HS-5 (cell line): Measurements from ENCODE around the gene TMEM203.
"Not testable (repeated sequence)": the region's sequence is repeated elsewhere in the genome, so short reads cannot be mapped to it uniquely, and the experiment has no call there.

Source experiments
- DNase-seq: peaks from one replicate; pipeline ENCODE4 v3.0.0-alpha.2; 2012; ENCODE audit warnings: low read depth

TMEM203 gene

GRCh38 chr9:137241490-137242268, 36.2 kb upstream of the TMEM203 start:
- DNase-seq = no peak

DNA sequence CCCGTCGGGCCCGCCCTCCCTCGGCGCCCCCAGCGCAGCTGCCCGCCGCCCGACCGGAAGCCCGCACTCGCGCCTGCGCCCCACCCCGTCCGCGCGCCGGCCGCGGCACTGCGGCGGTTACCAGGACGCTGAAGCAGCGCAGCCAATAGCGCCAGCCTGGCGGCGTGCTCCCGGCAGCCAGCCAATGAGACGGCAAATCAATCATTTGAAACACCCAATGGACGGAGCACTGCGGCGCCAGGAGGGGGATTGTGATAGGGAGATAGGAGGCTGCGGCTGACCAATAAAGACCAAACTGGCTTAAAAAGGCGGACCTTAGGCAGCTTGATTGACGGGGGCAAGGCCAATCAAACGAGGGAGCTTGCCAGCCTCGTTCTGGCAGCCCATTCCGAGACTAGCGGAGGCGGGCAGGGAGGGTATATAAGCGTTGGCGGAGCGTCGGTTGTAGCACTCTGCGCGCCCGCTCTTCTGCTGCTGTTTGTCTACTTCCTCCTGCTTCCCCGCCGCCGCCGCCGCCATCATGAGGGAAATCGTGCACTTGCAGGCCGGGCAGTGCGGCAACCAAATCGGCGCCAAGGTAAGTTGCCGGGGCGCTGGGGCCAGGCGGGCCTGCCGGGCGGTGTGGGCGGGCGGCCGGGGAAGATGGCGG, 35.5 kb upstream of the TMEM203 start, which contains the start of gene TUBB4B:
Gene TUBB4B, plus strand, starts transcription at position 447 of the 649 bp plus-strand sequence. Its CDS starts 74 bp downstream, at position 521.
- DNase-seq = peak; percentile 100

DNA sequence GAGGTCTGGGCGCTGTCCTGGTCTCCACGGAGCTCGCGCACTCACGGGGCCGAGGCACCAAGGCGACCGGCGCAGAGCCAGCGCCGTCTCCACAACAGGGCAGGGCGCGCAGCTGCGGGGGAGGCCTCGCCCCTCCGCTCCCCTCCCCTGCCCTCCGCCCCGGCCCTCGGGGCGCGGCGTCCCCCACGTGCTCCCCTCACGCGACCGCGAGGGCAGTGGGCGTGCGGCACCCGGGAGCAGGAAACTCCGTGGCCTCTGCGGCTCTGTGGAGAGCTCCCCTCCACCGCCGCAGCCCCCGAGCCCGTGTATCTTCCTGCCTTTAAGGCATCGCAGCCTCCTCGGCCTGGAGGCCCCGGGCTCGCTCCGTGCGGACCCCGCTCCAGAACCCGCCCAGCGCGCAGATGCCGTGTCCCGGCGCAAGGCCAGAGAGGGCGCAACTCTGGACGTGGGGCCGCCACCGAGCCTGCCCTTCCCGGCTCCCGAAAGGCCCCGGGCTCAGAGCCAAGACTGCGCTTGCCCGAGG, 34.9 kb upstream of the TMEM203 start:
- peak; percentile 57 for DNase-seq

DNA sequence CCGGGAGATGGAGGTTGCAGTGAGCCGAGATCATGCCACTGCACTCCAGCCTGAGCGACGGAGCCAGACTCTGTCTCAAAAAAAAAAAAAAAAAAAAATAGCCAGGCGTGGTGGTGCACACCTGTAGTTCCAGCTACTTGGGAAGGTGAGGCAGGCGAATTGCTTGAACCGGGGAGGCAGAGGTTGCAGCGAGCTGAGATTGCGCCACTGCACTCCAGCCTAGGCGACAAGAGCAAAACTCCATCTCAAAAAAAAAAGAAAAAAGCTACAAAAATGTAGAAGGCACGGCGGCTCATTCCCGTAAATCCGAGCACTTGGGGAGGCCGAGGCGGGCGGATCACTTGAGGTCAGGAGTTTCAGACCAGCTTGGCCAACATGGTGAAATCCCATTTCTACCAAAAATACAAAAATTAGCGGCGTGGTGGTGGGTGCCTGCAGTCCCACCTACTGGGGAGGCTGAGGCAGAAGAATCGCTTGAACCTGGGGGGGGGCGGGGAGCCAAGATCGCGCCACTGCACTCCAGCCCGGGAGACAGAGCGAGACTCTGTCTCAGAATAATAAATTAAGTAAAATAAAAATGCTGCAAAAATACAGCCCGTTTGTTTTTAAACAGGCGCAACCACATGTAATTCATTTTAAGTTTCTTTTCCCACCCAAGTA, 34.2 kb upstream of the TMEM203 start:
- not testable (repeated sequence) for DNase-seq

DNA sequence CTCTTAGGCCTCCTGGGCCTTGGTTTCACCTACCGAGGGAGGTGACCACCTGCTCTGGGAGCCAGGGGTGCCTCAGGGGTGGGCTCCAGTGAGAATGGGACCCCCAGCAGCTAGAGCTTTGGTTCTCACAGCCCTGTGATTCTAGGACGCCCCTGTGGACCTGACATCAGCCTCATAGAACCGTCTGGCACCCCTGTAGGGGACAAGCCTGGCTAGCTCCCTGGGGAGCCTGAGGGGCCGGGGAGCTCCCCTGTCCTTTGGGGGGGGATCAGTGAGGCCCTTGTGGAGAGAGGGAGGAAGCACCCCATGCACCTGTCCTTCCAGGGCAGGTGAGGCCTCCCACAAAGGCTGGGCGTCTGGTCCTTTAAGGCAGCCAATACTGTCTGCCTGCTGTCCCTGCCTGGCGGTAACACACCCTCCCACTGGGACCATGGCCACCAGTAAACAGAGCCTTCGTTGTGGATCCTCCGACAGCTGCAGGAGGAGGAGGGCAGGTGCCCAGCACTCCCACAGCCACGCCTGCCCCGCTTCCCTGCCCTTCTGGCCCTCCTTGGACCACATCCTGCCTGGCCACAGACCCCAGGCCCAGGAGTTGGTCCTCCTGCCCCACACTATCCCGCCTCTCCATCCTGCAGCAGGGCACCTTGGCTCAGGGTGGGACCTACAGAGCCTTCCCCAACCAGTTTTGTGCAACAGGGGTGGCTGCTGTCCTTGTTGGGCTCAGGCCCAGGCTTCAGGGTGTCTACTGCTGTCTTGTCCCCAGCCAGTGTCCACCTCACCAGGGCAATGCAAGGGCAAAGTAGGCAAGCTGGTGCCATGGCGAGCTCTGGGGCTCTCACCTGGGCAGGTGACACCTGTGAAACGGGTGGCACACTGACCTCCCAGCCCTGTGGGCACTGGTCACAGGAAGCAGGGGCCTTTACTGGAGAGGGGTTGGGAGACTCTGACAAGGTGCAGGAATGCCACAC, 32.6 kb upstream of the TMEM203 start:
- no peak for DNase-seq

- no peak for DNase-seq
Measured at GRCh38 chr9:137236936-137237421, 31.5 kb upstream of the TMEM203 start.

DNA sequence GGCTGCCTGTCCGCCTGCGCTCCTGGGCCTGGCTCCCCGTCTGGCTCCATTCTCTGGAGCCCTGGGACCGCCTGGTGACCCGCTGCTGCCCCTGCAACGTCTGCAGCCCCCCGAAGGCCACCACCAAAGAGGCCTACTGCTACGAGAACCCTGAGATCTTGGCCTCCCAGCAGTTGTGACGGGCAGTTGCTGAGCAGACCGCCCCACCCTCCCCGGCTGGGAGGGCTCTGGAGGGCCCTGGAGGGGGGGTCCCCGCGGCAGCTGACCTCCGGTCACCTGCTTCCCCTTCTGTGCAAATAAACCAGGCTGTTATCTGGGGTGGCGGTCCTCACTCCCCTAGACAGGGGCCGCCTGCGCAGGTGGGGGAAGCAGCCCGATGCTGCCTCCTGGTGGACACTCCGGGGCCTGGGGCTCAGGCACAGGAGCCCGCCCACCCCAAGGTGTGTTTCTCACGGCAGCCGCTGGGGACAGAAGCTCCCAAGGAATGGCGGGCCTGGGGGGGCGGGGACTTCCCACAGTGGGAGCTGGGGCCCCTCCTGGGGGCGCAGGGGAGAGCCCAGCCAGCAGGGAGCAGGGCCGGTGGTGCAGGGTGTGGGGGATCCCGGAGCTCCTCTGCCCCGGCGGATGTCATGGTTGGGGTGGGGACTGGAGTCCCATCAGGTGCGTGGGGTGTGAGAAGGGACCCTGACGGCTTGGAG, 30.9 kb upstream of the TMEM203 start:
- DNase-seq = no peak

- DNase-seq = no peak
Measured at GRCh38 chr9:137235424-137236237, 30.2 kb upstream of the TMEM203 start.

- no peak for DNase-seq
Measured at GRCh38 chr9:137234758-137235423, 29.4 kb upstream of the TMEM203 start.

DNA sequence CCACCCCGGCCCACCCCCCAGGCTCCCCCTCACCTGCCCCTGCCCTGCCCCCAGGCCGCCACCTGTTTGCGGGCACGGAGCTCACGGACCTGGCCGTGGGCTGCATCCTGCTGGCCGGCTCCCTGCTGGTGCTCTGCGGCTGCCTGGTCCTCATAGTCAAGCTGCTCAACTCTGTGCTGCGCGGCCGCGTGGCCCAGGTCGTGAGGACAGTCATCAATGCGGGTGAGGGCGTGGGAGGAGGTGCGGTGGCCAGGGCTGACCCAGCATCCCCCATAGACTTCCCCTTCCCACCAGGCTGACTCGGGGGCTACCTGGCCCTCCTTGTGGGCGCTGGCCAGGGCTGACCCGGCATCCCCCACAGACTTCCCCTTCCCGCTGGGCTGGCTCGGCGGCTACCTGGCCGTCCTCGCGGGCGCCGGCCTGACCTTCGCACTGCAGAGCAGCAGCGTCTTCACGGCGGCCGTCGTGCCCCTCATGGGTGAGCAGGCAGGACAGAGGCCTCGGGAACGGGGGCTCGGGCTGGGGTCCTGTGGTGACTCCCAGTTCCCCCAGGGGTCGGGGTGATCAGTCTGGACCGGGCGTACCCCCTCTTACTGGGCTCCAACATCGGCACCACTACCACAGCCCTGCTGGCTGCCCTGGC, 28.7 kb upstream of the TMEM203 start:
- no peak for DNase-seq

GRCh38 chr9:137233143-137233980, 27.9 kb upstream of the TMEM203 start:
- no peak for DNase-seq

DNA sequence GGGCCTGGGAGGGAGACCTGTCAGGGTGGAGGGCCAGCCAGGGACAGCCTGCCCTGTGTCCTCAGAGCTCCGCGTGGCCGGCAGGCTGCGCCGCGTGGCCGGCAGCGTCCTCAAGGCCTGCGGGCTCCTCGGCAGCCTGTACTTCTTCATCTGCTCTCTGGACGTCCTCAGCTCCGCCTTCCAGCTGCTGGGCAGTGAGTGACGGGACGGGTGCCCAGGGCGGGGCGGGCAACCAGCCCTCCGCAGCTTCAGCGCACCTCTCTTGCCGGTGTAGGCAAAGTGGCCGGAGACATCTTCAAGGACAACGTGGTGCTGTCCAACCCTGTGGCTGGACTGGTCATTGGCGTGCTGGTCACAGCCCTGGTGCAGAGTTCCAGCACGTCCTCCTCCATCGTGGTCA, 27.1 kb upstream of the TMEM203 start:
- DNase-seq = no peak

DNA sequence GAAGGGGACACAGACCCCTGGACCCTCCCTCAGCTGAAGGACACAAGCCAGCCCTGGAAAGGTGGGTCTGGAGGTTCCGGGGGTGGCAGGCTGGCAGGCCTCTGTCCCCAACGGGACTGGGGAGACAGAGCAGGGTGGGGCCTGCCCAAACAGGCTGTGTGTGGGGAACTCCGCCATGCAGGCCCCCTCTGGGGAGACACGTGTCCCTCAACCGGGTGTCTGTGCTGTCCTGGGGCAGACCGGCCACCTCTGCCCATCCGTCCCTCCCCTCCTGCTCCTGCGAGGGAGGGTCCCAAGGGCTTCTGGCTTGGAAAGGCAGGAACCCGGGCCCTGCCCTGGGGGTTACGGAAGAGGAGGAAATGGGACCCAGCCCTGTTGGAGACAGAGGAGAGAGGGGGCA, 26.7 kb upstream of the TMEM203 start:
- no peak for DNase-seq

GRCh38 chr9:137231372-137232039, 26.1 kb upstream of the TMEM203 start:
- DNase-seq = no peak

- no peak for DNase-seq
Measured at GRCh38 chr9:137230705-137231371, 25.4 kb upstream of the TMEM203 start, which contains the start of gene SLC34A3. SLC34A3 (plus strand) TSS chr9:137230901; CDS start chr9:137231703, 802 bp downstream.

GRCh38 chr9:137229903-137230704, 24.7 kb upstream of the TMEM203 start:
- DNase-seq = no peak
